KOPT-K1 (cell line): ENCODE results near the gene APP.

Experiments used
- H3K27ac ChIP-seq: fragments of 200-600 bp; sonication (generic); 2 replicates; pipeline ENCODE4 v1.5.1; 2016; ENCODE audit warnings: antibody characterized with exemption, mild to moderate bottlenecking, low read depth, low read length; ENCODE audit not compliant: poor library complexity, severe bottlenecking
- H3K36me3 ChIP-seq: fragments of 200-600 bp; sonication (generic); 2 replicates; pipeline ENCODE4 v1.5.1; 2017; ENCODE audit warnings: antibody characterized with exemption, mild to moderate bottlenecking, low read length, moderate library complexity; ENCODE audit not compliant: insufficient read depth
- H3K9me3 ChIP-seq: fragments of 200-600 bp; sonication (generic); 2 replicates; pipeline ENCODE4 v1.5.1; 2017; ENCODE audit warnings: antibody characterized with exemption, low read length, mild to moderate bottlenecking; ENCODE audit not compliant: insufficient read depth, poor library complexity, severe bottlenecking

Gene APP

DNA sequence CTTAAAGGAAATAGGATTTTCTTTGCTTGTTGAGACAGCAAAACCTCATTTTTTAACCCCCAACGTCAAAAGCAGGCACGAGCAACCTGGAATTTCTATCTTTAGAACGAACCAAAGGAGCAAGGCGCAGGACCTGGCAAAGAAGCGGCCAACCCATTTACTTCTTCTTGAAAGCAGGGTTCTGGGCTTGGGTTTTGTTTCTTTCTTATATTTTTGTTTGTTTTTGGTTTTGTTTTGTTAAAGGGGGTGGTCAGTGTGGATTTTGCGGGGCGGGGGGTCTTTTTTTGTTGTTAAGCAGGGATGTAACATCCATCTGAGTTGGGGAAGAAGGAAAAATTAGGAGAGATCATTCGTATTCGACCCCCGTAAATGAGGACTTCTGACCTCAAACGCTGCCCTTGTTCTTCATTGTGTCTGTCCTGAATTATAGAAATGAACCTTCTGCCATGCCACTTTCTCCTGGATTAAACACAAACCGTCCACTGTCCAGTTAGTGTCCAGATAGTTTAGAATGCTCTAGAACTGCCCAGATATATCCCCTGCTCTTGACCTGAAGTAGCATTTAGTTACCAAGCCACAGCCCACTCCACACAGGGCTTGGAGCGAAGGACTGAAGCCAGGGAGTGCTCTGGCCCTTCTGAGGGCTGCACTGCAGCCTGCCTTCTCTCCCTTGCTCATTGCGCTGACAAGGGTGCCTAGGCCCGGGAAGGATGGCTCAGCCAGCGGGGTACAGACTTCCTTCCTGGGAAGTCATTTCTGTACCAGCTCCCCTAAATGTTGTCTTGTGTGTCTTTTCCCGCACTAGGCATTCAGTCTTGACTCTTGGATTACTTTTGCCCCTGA lies 909 bp upstream of the APP start:
- H3K27ac ChIP-seq, result no peak overlapping the region
- H3K9me3 ChIP-seq, result no peaks in the 10 kb centered on the region
- H3K36me3 ChIP-seq, result no peaks in the 10 kb centered on the region

DNA sequence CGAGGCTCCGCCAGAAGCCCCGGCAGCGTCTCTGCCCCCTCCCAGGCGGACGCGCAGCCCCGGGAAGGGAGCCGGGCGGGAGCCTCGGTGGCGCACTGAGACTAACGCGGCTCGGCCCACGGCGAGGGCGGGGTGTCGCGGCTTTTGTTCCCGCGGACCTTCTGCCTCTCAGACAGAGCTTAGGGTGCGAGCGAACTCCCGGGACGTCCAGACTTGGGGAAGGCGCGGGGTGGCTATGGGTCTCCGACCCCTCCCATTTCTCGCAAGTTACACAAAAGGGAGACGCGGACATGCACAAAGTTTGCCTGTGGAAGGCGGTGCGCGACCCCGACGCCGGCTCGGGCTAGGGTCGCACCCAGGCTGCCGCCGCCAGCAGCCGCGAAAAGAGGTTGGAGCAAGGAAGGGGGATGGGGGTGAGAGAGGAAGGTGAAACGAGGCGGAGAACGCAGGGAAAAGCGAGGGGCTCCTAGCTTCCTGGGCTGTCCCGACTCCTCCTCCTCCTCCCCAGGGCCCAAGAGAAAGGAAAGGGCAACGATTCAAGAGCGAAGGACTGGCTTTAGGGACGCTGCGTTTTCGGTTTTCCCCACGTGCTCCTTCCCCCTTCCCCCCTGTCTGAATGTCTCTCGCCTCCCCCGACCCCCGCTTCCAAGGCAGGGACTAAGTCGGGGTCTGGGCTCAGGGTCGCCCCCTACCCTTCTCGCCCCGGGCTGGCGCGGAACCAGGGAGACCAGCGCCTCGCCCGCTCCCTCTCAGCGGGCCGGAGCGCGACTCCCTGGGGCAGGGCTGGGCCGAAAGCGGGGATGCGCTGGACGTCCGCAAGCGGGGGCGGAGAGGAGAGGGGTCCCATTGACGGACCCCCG lies 729 bp downstream of the APP start:
- Histone ChIP-seq H3K9me3 (no peaks in the 10 kb centered on the region), H3K36me3 (no peaks in the 10 kb centered on the region), H3K27ac (no peak overlapping the region)

DNA sequence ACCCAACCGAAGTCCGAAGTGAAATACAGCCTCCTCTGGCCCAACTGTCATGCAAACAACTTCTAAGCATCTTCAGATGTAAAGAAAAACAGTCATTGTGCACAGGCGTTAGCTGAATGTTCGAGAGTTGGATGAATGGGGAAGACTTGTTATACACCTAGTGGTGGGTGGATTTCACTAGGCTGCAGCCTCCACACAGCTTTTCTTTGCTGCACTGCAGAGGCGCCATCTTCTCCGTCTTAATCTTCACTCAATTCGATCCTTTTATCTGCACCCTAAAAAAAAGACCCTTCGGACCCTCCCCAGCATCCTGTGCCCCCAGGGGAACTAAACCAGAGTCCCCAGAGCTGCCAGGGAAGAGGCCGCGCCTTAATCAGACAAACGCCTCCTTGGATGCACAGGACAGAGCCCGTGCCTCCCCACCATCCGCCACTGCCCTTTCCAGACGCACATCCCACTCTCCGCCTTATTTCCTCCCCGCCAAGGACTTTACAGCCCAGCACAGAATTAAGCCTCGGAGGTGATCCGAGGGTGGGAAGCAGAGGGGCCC lies 1.4 kb downstream of the APP start:
- H3K36me3 ChIP-seq, result no peaks in the 10 kb centered on the region
- no peak overlapping the region for H3K27ac ChIP-seq
- no peaks in the 10 kb centered on the region for H3K9me3 ChIP-seq

DNA sequence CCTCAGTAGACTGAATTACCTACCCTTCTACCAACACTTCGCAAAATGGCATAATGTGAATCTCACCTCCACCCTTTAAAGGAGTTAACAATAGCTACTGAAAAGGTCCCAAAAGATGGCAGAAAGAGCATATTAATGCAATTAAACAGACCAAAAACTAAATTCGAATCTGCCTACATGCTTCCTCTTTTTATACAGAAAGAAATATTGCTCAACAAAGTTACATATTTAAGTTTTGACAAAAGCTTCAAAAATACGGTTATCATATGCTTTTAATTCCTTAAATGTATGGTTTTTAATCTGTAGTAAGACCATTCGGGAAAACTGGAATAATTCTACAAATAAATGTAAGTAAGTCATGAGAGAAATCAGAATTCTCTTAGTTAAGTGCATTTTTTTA lies 2.2 kb downstream of the APP start:
- Histone ChIP-seq H3K9me3 (no peaks in the 10 kb centered on the region), H3K27ac (no peak overlapping the region)

DNA sequence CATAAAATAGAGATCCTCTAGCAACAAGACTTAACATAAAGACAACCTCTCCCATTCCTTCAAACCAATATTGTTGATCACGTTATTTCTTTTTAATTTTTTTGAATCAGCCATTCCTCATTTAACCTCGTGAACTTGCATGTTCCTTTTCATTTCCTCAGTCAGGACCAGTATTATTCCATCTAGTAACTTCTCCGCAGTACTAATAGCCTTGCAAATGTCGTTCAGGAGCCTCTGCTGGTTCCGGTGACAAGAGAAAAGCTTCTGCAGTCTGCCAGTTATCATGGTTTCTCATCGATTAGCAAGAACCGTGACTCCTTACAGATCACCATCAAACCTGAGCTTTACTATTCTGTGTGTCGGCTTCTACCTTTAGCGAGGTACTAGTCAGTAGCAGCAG lies 3.0 kb downstream of the APP start:
- Histone ChIP-seq H3K36me3 (no peaks in the 10 kb centered on the region), H3K27ac (no peak overlapping the region), H3K9me3 (no peaks in the 10 kb centered on the region)

More for the DNA sequence above, 2.2 kb downstream of the APP start:
- no peaks in the 10 kb centered on the region for H3K36me3 ChIP-seq

DNA sequence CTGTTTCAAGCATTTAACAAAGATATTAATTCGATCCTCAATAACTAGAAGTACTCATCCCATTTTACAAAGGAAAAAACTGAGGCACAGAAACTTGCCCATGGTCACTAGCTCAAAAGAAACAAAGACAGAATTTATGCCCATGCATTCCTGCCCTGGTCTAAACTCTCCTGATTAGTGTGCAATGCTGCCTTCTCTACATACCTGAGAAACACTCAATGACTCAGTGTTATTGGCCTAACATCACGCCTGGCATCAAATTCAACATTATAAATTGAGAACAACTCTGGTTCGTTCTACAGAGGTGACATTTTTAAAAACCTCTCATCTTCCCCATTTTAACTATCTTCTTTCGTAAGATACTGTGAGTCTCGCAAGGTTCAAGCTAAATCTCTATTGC lies 5.2 kb downstream of the APP start:
- Histone ChIP-seq H3K36me3 (no peaks in the 10 kb centered on the region), H3K27ac (no peak overlapping the region), H3K9me3 (no peaks in the 10 kb centered on the region)

DNA sequence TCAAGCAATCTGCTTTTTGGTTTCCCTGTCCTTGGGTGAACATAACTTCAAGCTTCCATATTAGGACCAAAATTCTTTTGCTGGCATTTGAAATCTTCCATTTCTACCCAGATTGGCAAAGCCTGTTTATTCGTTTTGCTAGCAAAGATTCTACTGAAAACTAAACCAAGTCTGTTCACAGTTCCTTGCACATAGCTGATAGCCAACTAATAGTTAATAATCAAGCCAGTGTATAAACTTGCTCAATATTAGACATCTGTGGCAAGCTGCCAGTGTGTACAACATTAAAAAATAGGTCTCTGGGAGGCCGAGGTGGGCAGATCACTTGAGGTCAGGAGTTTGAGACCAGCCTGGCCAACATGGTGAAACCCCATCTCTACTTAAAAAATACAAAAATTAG lies 6.3 kb downstream of the APP start:
- no peak overlapping the region for H3K27ac ChIP-seq
- H3K36me3 ChIP-seq, result no peaks in the 10 kb centered on the region
- H3K9me3 ChIP-seq, result no peaks in the 10 kb centered on the region

DNA sequence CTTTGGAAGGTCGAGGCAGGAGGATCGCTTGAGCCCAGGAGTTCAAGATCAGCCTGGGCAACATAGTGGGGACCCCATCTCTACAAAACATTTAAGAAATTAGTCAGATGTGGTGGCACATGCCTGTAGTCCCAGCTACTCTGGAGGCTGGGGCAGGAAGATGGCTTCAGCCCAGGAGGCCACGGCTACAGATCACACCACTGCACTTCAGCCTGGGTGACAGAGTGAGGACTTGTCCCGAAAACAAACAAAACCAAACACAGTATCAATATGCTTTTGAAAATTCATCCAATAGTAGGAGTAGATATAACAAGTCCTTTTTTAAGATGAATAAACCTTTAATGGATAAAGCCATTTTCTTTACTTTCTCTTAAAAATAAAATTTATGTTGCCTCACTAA lies 8.5 kb downstream of the APP start:
- H3K36me3 ChIP-seq, result no peaks in the 10 kb centered on the region
- no peaks in the 10 kb centered on the region for H3K9me3 ChIP-seq

DNA sequence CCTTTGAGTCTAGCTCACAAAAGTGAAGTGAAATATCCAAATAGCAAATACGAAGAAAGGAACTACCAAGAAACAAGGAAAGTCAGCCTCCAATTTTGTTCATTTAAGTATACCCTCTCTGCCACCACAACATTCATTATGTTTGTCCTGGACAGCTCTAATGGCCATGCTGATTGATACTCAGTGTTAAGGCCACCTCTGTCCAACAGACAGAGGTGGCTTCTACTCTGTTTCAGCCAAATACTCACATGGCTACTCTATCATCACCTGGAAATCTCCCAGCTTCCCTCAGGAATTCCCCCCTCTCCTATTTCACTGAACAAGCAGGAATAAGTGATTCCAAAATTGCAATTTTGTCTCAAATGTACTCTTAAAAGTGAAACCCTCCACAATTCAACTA lies 10.7 kb downstream of the APP start:
- no peaks in the 10 kb centered on the region for H3K9me3 ChIP-seq
- no peaks in the 10 kb centered on the region for H3K36me3 ChIP-seq
- H3K27ac ChIP-seq, result no peak overlapping the region

More for the DNA sequence above, 8.5 kb downstream of the APP start:
- no peak overlapping the region for H3K27ac ChIP-seq

DNA sequence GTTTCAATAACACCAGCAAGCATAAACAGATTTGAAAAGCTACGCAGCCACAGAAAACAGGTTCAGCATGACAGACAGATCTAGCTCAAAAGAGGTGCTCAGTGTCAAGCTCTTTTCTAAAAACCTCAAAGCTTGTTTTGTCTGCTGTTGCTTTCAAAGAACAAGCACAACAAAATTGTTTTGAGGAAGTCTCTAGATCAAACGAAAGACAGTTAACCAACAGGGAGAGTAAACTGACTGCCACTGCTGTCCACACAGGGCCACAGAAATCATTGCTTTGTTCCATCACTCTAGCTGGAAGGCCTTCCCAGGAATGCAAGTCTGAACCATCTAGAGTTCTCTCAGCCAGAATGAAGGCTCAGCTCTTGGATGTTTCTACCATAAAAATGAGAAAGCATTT lies 12.8 kb downstream of the APP start:
- Histone ChIP-seq H3K27ac (no peak overlapping the region), H3K9me3 (no peaks in the 10 kb centered on the region), H3K36me3 (no peaks in the 10 kb centered on the region)

DNA sequence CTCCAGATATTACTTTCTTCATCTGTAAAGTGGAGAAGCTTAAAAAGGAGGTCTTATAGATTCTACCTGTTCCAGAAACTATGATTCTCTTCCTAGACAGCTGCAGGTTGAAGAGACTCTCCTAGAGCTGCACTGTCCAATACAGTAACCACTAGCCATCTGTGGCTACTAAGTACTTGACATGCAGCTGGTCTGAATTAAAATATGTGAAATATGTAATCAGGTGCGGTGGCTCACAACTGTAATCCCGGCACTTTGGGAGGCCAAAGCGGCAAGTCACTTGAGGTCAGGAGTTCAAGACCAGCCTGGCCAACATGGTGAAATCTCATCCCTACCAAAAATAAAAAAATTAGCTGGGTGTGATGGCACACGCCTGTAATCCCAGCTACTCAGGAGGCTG lies 15.8 kb downstream of the APP start:
- Histone ChIP-seq H3K36me3 (no peaks in the 10 kb centered on the region), H3K27ac (no peak overlapping the region), H3K9me3 (no peaks in the 10 kb centered on the region)

DNA sequence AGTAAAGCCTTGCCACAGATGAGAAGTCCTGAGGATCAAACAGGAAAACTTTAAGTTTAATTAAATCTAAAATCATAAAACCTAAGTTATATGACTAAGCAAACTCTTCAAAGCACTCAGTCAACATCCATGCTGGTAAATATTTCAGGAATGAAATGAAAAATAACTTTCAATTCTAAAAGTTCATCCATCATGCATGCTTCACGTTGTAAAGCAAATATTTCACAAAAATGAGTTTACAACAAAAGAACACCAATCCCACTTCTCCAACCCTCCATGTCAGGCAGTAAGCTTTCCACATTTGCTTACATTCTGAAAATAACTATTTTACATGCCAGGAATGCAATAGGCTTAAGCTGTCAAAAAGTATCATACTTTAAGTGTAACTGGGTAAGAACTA lies 16.8 kb downstream of the APP start:
- Histone ChIP-seq H3K27ac (no peak overlapping the region), H3K36me3 (no peaks in the 10 kb centered on the region), H3K9me3 (no peaks in the 10 kb centered on the region)

DNA sequence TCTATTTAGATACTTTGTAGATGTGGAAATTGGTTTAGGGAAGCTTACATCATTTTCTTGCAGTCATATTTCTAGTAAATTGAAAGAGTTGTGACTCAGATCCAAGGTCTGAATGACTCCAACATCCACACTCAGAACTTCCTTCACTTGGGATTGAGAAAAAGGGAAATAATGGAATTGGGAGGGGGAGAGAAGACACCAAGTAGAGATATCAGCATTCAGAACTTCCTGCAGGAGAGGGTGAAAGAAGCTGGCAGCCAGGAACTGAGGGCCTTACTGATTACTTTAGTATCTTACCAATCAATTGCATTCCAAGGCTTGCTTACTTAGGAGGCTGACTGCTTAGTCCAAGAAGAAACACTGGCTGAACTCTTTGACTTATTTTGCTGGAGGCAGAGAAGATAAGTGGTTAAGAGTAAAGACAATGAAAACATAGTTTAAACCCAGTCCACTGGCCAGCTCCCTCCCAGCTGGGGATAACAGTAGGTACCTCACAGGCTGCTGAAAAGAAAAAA lies 21.7 kb downstream of the APP start:
- Histone ChIP-seq H3K36me3 (no peaks in the 10 kb centered on the region), H3K27ac (no peak overlapping the region), H3K9me3 (no peaks in the 10 kb centered on the region)

DNA sequence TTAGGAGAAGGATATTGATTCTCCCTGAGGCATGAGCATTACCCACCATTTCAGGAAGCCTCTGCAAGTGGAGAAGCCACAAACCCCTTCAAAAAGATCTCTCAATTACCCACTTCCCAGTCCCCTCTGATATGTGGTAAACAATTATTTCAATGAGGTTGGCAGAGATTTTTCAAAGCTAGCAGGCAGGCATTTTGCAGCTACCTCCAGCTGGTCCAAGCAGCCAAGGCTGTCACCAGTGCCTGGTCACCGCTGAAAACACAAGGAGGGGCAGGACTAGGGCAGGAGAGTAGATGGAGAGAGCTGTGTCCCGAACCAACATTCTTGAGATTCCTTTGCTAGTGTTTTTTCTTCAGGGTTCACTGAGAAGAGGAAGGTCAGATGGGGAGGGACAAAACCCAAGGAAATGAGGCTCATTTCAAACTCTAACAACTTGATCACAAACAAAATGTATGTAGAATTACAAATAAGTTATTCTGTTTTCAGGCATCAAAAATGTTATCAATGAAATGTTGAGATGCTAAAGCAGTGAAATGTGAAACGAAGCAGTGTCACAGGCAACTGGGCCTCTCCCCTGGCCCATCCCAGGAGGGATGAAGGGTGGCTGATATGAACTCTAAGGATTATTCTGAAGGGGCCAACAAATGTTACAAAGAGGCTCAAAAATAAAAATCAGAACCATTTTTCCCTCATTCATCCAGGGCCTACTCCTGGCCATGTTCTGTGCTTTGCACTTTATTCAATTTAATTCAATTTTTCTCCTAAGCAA lies 22.3 kb downstream of the APP start:
- no peaks in the 10 kb centered on the region for H3K36me3 ChIP-seq
- no peak overlapping the region for H3K27ac ChIP-seq

DNA sequence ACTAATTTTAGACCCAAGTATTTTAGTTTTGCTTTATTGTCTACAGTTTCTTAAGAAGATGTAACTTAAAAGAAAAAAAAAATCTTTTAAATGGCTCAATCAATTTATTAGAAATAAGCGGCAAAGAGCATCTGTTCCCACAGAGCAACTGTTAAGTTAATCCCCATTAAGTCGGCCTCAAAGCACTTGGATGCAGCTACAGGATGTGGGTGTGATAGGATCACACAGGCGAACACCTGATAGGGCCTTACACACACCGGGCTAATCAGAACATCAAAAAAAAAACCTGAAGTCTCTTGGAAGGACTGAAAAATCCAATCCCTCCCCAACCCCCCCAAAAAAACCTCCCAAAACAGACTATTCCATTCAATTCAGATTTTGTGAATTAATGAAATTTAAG lies 23.0 kb downstream of the APP start:
- no peaks in the 10 kb centered on the region for H3K36me3 ChIP-seq
- no peak overlapping the region for H3K27ac ChIP-seq

More for the DNA sequence above, 22.3 kb downstream of the APP start:
- no peaks in the 10 kb centered on the region for H3K9me3 ChIP-seq

More for the DNA sequence above, 23.0 kb downstream of the APP start:
- no peaks in the 10 kb centered on the region for H3K9me3 ChIP-seq
